ENCODE results near the gene TRAPPC2L. TPM values are rescaled to one million over a fixed set of nuclear protein-coding genes. Genes with fewer than 3 reads are reported as not detected.
"Not testable (repeated sequence)": the region's sequence is repeated elsewhere in the genome, so short reads cannot be mapped to it uniquely, and the experiment has no call there.

TRAPPC2L gene
- total and polyA plus RNA-seq, 3 donors from 2014 or later = 58.3 to 216 (median 59.8) TPM

DNA sequence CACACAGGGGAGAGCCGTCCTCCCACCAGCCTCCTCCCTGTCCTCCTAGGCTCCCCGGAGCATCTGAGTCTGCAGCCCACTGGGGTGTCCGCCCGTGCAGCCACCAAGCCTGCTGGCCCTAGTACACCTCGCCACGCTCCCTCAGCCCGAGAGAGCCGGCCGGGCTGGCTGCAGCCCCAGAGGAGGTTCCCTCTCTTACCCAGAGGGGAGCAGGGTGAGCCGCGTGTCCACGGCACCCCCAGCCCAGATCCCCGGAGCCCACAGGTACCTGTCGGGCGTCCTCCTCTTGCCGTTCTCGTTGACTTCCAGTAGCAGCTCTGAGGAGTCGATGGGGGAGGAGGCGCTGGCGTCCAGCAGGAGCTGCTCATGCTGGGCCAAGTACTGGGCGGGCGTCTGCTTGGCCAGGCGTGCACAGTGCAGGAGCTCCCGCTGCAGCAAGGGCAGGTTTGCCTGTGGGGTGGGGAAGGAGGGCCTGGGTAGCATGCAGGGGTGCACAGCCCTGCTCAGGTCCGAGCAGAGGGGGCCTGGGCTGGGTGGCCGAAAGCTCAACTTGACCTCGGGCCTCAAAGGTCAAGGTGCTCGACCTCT lies 28.9 kb downstream of the TRAPPC2L start:
- Histone ChIP-seq H3K36me3 (ENCODE audit: low read depth, missing control alignments) (no peaks in the 10 kb centered on the region), H3K4me3 (no peak overlapping the region), H3K27me3 (no peaks in the 10 kb centered on the region), H3K9me3 (no peaks in the 10 kb centered on the region), H3K27ac (no peak overlapping the region), H3K4me1 (peaks cover 6% of the 10 kb centered on the region)
- WGBS, 2 donors = 91 to 92% methylated on average over 11 to 28 of the region's 28 CpGs
- intact Hi-C loops (cut with DNase I; ENCODE audit: low total_unique reads) = no loop called here
- no peak for TF ChIP-seq POLR2A (IDR thresholded peaks at IDR 0.05)
- TF ChIP-seq, protein P1, sequence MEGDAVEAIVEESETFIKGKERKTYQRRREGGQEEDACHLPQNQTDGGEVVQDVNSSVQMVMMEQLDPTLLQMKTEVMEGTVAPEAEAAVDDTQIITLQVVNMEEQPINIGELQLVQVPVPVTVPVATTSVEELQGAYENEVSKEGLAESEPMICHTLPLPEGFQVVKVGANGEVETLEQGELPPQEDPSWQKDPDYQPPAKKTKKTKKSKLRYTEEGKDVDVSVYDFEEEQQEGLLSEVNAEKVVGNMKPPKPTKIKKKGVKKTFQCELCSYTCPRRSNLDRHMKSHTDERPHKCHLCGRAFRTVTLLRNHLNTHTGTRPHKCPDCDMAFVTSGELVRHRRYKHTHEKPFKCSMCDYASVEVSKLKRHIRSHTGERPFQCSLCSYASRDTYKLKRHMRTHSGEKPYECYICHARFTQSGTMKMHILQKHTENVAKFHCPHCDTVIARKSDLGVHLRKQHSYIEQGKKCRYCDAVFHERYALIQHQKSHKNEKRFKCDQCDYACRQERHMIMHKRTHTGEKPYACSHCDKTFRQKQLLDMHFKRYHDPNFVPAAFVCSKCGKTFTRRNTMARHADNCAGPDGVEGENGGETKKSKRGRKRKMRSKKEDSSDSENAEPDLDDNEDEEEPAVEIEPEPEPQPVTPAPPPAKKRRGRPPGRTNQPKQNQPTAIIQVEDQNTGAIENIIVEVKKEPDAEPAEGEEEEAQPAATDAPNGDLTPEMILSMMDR (IDR thresholded peaks at IDR 0.05) = no peak
- no peak for DNase-seq

DNA sequence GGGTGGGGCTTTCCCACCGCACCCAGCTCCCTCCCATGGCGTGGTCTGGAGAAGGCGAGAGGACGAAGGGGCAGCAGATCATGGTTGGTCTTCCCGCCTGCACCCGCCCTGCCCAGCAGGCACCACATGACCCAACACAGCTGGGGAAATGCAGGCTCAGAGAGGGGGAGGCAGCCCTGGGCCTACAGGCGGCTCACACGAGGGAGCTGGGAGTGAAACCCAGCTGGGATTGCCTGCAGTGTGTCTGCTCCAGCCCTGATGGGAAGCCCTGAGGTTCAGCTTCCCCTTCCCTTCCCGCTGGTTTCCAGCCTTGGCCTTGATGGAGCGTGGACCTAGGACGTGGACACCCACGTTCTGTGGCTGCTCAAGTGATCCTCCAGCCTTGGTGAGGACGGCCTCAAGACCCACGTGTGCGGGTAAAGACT lies 29.5 kb downstream of the TRAPPC2L start:
- H3K4me3 ChIP-seq = no peak overlapping the region
- no peak overlapping the region for H3K27ac ChIP-seq
- WGBS, 2 donors = 96 to 100% methylated on average over 6 to 15 of the region's 15 CpGs
- H3K9me3 ChIP-seq = no peaks in the 10 kb centered on the region
- DNase-seq = no peak
- TF ChIP-seq POLR2A (IDR thresholded peaks at IDR 0.05) = no peak
- H3K36me3 ChIP-seq (ENCODE audit: low read depth, missing control alignments) = no peaks in the 10 kb centered on the region
- intact Hi-C loops (cut with DNase I; ENCODE audit: low total_unique reads) = no loop called here
- H3K27me3 ChIP-seq = no peaks in the 10 kb centered on the region
- H3K4me1 ChIP-seq = peaks cover 6% of the 10 kb centered on the region

DNA sequence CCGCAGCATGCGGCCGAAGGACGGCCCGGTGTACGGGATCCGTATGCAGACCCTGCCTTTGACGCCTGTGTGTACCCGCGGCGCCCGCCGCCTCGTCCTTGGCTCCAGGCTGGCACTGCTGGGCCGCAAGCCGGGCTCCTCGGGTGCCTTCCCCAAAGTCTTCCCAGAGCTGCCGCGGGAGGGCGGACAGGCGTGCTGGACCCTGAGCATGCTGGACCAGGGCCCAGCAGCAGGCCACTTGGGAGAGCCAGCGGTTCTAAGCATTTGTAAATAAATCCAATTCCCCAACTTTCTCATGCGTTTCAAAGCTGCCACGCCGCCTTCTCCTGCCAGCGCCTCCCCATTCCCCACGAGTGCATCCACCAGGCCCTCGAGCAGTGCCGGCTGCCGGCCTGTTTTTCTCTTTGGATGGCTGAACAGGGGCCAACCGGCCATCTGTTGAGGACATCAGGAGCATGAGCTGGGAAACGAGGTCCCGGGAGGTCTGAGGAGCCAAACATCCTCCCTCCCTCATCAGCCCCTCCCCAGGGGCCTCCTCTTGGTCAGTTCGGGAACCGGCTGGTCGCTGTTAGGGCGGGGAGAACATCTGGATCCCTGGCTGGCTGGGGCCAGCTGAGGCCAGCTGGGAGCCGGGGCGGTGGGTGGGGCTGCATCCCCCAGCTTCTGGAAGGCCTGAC lies 30.1 kb downstream of the TRAPPC2L start:
- H3K4me3 ChIP-seq = no peak overlapping the region
- intact Hi-C loops (cut with DNase I; ENCODE audit: low total_unique reads) = no loop called here
- no peak for TF ChIP-seq POLR2A (IDR thresholded peaks at IDR 0.05)
- TF ChIP-seq, protein P1 (IDR thresholded peaks at IDR 0.05) = no peak
- DNase-seq = peak; percentile 81
- 55 to 71% methylated on average over 15 to 33 of the region's 39 CpGs for WGBS, 2 donors
- H3K27ac ChIP-seq = no peak overlapping the region
- H3K4me1 ChIP-seq = peaks cover 6% of the 10 kb centered on the region
- no peaks in the 10 kb centered on the region for H3K36me3 ChIP-seq (ENCODE audit: low read depth, missing control alignments)
- no peaks in the 10 kb centered on the region for H3K27me3 ChIP-seq
- no peaks in the 10 kb centered on the region for H3K9me3 ChIP-seq

DNA sequence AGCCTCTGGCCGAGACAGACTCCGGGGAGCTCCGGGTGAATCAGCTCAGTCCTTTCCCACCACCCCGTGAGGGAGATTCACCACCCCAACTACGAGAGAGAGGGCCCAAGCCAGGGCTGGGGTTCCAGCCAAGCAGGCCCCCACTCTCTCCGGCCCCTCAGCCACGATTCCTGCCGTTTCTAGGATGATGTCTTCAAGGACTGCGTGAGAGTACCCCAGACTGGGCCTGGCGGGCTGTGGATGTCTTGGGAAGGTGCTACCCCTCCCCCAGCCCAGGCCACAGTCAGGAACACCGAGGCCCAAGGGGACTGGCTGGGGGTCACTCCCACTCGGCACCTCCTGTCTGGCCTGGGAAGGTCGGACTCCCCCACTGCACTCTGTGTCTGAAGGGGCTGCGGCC lies 31.1 kb downstream of the TRAPPC2L start:
- WGBS, 2 donors = 56% methylated on average over 14 of the region's 14 CpGs; no CpG with 5 or more reads in 1 of the 2 donors
- Histone ChIP-seq H3K4me3 (no peak overlapping the region), H3K36me3 (ENCODE audit: low read depth, missing control alignments) (no peaks in the 10 kb centered on the region), H3K4me1 (peaks cover 6% of the 10 kb centered on the region), H3K27me3 (no peaks in the 10 kb centered on the region), H3K9me3 (no peaks in the 10 kb centered on the region), H3K27ac (no peak overlapping the region)
- no peak for DNase-seq
- intact Hi-C loops (cut with DNase I; ENCODE audit: low total_unique reads) = no loop called here
- no peak for TF ChIP-seq POLR2A (IDR thresholded peaks at IDR 0.05)

DNA sequence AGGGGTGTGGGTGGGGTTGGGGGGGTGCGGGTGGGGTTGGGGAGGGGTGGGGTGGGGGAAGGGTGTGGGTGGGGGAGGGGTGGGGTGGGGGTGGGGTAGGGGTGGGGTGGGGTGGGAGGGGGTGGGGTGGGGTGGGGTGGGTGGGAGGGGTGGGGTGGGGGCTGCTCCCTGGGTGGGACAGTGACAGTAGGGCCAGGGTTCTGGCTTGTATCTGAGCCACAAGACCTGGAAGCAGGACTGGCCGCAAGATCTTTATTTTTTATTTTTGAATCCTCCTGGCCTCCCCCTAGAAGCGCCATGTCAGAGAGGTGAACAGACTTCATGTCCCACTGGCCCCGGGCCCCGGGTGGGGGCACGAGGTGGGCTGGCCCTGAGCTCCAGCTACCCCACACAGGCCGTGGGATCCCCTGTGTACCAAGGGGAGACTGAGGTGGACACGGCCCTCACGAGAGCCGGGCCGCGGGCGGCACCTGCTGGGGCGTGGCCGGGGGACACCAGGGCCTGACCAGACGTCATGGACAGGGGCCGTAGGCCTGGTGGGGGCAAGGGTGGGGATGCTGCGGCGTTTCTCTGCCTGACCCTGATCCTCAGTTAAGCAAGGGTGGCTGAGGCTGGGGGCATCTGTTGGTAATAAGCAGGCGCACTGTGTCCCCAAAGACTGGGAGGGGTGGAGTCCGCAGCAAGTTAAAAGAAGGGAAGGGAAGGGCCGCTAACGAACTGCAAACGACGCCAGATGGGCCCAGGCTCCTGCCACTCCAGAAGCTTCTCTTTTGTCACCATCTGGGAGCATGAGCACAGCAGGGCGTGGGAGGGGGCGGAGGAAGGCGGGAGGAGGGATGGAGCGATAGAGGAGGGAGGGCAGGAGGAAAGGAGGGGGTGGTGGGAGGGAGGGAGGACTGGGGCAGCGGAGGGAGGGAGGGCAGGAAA lies 31.8 kb downstream of the TRAPPC2L start:
- no peak overlapping the region for H3K27ac ChIP-seq
- no peak for DNase-seq
- 80 to 85% methylated on average over 19 to 29 of the region's 30 CpGs for WGBS, 2 donors
- intact Hi-C loops (cut with DNase I; ENCODE audit: low total_unique reads) = no loop called here
- TF ChIP-seq POLR2A (IDR thresholded peaks at IDR 0.05) = no peak
- TF ChIP-seq, protein P1 (IDR thresholded peaks at IDR 0.05) = no peak
- no peak overlapping the region for H3K4me3 ChIP-seq
- no peaks in the 10 kb centered on the region for H3K27me3 ChIP-seq
- no peaks in the 10 kb centered on the region for H3K36me3 ChIP-seq (ENCODE audit: low read depth, missing control alignments)
- H3K4me1 ChIP-seq = peaks cover 6% of the 10 kb centered on the region
- H3K9me3 ChIP-seq = no peaks in the 10 kb centered on the region

DNA sequence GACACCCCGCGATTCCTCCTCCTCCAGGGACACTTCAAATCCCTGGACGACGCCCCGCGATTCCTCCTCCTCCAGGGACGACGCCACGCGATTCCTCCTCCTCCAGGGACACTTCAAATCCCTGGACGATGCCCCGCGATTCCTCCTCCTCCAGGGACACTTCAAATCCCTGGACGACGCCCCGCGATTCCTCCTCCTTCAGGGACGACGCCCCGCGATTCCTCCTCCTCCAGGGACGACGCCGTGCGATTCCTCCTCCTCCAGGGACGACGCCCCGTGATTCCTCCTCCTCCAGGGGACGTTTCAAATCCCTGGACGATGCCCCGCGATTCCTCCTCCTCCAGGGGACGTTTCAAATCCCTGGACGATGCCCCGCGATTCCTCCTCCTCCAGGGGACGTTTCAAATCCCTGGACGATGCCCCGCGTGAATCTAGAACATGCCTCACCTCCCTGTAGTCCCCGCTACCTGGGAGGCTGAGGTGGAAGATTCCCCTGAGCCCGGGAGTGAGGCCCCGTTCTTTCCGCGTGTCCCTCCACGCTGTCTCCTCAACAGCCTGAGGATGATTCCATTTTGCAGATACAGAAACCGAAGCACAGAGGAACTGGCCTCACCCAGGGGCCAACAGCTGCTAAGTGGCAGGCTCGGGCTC lies 32.9 kb downstream of the TRAPPC2L start:
- H3K9me3 ChIP-seq; DNase-seq; H3K36me3 ChIP-seq (ENCODE audit: low read depth, missing control alignments); H3K4me3 ChIP-seq; H3K27me3 ChIP-seq; H3K27ac ChIP-seq; intact Hi-C loops (cut with DNase I; ENCODE audit: low total_unique reads); H3K4me1 ChIP-seq: not testable (repeated sequence)
- WGBS, 2 donors = 93 to 94% methylated on average over 48 of the region's 48 CpGs
